Measurements from ENCODE around the gene TEKT1.

The TEKT1 gene

DNA sequence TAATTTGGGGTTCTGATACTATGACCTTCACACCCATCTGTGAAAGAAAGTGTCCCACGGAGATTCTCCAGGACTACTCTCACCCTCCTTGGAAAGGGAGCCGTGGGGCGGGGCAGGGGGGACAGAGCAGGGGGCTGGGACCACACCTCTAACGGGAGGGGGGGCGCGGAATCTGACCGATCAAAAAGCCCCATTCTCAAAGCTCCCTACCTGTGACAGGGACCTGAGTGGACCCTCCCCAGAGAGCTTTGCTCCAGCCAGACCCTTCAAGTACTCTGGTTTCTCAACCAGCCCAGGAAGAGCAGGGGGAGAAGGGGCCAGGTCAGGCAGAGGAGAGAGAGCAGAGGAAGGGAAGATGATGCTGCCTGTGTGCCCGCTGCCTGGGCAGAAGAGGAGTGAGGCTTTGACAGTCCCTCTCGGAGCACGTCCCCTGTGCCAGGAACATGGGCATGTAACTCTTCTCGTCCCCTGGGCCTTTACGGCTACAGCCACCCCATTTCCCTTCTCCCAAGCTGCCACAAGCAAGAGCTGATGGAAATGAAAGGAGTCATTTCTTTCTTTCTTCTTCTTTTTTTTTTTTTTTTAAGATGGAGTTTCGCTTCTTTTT, 75.0 kb downstream of the TEKT1 start:
- no peak for DNase-seq

DNA sequence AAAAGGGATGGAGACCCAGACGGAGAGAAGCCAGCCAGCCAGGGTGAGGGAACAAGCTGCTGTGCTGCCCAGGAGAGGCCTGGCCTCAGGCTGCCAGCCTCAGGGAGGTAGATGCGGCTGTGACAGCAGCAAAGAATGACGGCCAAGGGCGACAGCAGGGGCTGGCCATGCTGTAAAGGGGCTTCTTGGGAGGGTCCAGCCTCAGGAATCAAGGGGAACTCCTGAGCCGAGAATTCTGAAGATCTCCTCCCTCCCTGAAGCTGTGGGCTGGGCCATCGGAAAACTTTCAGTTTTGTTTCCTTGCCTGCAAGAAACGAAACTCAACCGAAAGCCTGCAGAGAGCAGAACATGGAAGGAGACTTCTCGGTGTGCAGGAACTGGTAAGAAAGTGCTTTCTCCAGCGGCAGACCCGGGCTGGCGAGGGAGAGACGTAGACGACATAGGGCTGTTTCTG, 75.8 kb downstream of the TEKT1 start, which contains the start of gene XAF1:
TSS of gene XAF1 (plus strand) at position 316 of the 454 bp plus-strand sequence. CDS start at position 349, 33 bp downstream.
- no peak for DNase-seq

DNA sequence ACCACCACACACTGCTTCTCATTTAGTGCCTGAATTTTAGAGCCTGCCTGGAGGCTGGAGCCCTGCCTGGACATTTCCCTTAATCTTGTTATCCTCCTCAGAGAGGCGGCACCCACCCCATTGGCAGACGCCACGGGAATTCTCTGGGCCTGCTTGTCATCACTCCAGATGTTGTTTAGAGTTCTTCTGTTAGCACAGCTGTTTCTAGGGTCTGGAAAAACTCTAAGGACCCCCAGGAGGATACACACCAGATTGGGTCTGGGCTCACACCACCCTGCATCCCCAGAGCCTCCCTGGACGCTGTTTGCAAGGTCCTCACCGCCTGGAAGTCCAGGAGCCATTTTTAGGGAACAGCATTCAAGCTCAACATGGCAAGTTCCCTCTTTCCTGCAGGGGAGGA, 76.2 kb downstream of the TEKT1 start:
- DNase-seq = no peak

DNA sequence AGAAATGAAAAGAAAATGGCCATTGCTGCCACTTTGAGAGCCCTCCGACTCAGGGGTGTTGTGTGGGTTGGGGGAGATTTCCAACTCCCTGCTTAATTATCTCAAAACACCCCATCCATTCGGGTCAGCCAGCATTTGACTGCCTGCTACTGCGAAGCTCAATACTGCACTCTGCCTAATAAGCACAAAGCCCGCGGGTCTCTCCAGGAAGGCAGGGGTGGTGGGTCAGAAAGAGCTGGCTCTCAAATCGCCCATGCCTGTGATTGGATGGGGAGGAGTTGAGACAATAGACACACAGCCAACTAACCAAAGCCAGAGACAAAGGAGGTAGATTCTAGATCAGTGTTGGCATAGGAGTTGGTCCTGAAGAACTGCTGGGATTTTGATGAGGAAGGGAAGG, 78.0 kb downstream of the TEKT1 start:
- no peak for DNase-seq

DNA sequence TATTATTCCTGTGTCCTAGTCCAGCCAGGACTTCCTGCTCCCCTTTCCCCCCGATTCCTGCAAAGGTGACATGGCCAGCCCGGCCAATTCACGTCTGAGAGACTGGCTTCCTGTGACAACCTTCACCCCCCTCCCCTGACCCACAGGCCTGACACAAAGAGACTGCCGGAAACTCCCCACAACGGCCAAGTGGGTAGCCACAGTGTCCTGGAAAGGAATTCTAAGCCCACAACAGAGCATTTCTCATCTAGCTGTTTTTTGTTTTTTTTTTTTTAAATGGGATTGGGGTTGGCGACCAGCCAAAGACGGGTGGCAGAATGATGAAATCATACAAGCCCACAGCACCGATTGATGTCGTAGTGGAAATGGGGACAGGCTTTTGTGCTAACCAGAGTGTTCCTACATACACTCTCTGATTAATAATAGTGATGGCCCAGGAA, 78.5 kb downstream of the TEKT1 start:
- DNase-seq = peak; percentile 3

DNA sequence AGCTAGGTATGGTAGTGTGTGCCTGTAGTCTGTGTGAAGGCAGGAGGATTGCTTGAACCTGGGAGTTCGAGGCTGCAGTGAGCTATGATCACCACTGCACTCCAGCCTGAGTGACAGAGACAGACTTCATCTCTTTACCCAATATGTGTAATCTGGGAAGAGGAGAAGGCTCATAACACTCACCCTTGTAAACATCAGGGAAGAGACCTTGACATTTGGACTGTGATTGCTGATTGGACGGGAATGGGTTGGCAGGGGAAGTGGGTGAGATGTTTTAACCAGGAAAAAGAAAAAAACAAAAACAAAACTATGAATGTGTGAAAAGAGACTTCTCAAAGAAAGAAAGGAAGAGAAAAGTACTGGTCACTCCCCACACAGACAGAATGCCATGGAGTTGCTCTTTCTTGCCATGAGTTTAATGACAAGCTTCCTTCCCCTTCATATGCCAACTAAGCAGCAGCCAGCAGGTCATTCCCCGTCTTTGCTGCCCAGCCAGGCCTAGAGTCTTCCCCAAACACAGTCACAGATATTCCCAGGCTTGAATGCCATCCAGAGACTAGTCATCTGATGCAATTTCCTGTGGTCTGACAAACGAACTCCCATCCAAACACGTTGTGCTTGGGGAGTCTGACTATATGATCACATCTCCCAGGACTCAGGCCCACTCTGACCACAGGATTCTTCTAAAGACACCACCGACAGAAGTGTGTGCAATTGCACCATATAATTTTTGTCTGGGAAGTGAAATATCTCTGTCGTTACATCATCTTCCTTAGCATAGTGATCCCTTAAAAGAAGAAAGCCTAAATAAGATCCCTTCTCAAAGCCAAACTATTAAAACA, 79.2 kb downstream of the TEKT1 start:
- DNase-seq = no peak

DNA sequence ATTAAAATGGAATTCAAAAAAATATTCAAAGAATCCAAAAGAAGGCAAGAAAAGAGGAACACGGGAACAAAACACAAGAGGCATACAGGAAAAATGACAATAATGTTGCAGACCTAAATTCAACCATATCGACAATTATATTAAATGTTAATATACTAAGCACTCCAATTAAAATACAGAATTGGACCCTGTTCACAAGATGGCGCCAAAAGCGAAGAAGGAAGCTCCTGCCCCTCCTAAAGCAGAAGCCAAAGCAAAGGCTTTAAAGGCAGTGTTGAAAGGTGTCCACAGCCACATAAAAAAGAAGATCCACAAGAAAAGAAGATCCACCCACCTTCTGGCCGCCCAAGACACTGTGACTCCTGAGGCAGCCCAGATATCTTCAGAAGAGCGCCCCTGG, 82.0 kb downstream of the TEKT1 start:
- DNase-seq = no peak

DNA sequence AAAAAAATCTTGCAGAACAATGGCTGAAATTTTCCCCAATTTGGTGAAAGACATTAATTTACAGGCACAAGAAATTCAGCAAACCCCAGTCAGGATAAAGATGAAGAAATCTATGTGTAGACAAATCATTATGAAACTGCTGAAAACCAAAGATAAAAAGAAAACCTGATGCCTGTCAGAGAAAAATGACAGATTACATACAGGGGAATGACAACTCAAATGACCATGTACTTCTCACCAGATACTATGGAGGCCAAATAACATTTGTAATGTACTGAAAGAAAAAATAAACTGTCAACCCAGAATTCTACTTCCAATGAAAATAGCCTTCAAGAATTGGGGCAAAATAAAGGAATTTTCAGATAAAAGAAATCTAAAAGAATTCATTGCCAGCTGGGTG, 82.9 kb downstream of the TEKT1 start:
- no peak for DNase-seq
